GM19099 (cell line): Measurements from ENCODE around the gene CYP46A1.

Experiments
- POLR2A ChIP-seq: IDR thresholded peaks from 3 replicates; pipeline ENCODE4 v1.6.1; 2011; ENCODE audit warnings: low read depth; ENCODE audit not compliant: insufficient read length; ENCODE audit errors: extremely low read depth

CYP46A1 gene

DNA sequence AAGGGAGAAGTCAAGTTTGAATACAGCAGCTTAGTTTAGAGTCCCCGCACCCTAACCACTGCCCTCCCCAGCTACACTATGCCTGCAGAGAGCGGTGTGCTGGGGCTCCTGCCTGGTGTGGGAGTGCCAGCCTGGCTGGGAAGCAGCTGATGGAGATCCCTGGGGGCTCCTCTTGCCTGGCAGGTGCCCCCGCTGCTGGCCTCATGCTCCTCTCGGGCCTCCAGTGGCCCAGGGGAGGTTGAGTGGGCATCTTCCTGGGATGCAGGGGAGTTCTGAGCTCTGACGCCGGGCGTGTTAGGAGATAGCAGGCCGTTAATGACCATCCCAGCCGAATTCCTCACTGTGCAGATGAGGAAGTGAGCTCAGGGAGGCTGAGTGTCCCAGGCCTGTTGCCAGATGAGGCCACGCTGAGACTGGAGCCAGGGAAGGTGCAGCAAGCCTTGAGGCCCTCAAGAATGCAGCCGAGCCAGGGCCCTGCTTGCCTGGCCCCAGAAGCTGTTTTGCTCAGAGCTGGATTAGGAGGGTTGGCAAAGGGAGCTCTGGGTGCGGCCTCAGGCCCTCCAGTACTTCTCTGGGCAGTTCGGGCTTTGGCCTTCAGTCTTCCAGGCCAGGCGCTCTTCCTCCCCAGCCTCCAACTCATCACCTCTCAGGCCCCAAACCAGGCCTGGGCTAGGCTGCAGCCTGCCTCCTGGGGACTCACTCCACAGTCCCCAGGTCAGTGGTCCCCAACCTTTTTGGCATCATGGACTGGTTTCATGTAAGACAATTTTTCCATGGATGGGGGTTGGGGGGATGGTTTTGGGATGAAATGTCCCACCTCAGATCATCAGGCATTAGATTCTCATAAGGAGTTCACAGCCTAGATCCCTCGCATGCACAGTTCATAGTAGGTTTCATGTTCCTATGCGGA is 6.6 kb upstream of the CYP46A1 start:
- TF ChIP-seq POLR2A: no peak

DNA sequence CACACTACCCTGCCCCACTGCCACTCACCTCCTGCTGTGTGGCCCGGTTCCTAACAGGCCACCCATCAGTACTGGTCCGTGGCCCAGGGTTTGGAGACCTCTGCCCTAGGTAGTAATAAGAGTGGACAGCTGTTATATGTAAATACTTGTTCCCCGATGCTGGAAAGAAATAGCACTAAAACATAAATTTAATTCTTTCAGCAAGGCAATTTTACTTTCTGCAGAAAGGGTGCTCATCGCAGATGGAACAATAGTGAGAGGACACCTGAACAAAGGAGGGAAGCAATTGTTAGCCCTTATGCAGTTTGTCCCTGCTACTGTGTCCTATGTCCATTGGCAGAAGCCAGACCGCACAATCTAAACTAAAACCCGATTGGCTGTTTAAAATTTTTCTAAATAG is 5.9 kb upstream of the CYP46A1 start:
- TF ChIP-seq POLR2A: no peak

- TF ChIP-seq POLR2A: no peak
Measured at GRCh38 chr14:99679111-99679510, 5.0 kb upstream of the CYP46A1 start.

DNA sequence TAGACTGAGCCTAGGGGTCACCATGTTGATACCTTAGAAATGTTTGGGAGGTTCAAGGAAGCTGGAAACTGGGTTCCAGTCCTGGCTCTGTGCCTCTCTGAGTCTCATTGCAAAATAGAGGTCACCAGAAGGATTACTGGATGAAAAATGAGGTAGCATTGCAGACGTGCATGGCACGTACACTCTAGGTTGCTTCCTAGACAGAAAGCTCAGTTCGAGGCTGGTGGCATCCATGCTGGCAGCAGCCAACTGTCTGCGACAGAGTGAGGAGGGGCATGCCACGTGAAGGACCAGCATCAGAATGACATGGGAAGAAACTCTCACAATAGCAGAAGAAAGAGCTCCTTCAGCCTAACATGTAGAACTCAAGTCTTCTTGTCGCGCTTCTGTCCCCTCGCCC is 4.6 kb upstream of the CYP46A1 start:
- no peak for TF ChIP-seq POLR2A

DNA sequence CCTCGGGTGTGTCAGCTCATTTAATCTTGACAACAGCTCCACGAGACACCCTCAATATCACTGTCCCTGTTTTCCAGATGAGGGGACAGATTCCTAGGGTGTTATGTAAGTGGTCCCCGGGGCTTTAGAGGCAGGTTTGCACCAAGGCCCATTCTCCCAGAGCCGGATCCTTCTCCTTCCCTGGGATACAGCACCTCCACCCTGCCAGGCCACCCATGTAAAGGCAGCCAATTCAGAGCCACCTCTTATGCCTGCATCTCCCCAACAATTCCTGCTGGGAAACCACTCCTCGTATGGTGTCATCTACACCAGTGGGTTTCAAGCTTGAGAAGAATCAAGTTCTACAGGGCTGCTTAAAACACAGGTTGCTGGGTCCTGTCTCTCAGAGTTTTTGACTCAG is 4.1 kb upstream of the CYP46A1 start:
- TF ChIP-seq POLR2A: no peak

DNA sequence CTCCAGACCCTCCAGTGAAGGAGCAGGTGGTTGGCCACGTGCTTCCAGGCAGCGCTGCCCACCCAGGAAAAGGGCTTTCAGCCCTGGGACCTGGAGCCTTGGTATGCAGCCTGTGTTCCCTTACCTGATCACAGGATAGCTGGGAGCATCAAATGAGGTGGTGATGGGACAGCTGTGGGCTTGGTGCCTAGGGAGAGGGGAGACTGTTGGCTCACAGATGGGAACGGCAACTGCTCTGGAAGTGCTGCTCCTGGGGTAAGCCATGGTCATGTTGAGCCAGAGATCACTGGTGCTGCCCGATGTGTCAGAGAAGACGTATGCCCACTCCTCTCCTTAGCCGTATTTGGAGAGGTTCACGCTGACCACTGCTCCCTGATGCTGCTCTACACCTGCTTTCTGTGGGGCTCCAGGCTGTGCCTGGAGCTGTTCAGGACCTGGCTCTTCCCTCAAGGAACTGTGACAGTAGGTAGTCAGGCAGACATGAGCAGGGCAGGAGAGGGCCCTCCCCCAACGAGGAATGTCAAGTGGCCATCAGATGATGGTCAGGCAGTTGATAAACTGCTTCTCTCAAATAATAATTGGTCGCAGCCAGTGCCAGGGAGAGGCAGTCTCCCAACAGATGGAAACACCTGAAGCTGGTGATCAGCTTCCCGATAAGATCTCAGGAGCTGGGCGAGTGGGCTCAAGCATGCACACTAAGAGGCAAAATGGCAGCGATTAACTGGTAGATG is 2.8 kb upstream of the CYP46A1 start:
- TF ChIP-seq POLR2A: no peak

DNA sequence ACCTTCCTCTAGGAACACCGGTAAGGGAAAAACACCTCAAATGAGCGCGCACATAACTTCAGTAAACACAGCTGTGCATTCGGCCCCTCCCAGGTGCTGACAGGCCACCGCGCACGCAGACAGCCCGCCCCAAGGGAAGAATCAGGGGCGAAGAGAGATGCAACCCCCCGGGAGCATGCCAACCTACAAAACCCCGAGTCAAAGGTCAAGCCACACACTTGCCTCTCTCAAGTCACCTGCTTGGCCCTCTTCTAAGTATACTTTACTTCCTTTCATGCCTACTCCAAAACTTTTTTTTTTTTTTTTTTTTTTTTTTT is 2.3 kb upstream of the CYP46A1 start:
- no peak for TF ChIP-seq POLR2A

GRCh38 chr14:99682809-99683618 is 1.1 kb upstream of the CYP46A1 start:
- peak; percentile 32 for TF ChIP-seq POLR2A

DNA sequence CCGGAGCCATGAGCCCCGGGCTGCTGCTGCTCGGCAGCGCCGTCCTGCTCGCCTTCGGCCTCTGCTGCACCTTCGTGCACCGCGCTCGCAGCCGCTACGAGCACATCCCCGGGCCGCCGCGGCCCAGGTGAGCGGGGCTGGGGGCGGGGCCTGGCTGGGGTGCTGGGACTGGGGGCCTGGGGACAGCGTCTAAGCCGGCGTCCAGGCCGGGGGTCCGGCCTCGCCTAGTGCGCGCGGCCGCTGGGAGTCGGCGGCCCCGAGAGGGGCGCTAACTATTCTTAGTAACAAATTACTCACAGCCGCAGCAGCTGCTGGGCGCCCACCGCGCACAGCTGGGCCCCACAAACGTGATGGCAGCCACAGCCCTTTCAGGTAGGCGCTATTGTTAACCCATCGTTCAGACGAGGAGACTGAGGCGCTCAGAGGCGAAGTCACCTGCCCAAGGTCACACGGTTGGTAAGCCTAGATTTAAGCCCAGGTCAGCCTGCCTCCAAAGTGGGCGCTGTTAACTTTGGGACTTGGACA is 374 bp downstream of the CYP46A1 start:
- no peak for TF ChIP-seq POLR2A

DNA sequence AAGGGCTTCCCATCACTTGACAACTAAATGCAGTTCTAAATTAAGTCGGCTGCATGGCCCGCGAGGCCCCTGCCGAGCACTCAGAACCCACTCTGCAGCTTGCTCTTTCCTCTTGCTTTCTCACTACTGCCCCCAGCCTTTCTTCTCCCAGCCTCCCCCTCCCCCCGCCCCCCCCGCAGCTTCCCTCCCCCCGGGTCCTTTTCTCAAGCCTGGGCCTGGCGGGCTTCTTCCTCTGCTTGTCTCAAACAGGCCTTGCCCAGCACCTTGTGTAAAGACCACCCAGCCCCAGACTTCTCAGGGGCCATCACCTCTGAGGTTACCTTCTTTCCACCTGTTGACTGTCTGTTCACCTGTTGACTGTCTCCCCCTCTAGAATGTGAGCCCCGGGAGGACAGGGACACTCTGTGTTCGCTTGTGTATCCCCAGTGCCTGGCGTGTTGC is 1.1 kb downstream of the CYP46A1 start:
- TF ChIP-seq POLR2A: no peak

DNA sequence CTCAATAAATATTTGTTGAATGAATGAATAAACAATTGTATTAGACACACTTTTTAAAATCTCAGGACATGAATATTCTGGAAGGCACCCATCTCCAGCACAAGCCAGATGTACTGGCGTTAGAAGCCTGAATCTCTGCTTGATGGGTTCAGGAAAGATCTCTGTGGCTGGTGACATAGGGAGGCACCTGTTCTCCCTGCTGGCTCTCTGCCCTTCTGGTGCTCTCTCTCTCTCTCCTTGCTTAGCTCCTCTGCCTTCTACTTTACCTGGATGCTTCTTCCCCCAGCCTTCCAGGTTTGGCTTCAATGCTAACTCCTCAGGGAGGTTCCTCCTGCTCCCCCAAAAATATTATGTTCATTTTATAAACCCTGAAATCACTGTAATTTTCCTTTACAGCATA is 1.5 kb downstream of the CYP46A1 start:
- TF ChIP-seq POLR2A: no peak

- TF ChIP-seq POLR2A: no peak
Measured at GRCh38 chr14:99686557-99687283, 2.6 kb downstream of the CYP46A1 start.

- no peak for TF ChIP-seq POLR2A
Measured at GRCh38 chr14:99687284-99688209, 3.4 kb downstream of the CYP46A1 start.
